HFFc6 (cell line): ENCODE data around the gene KRTAP10-9. TPM values are rescaled to one million over a fixed set of nuclear protein-coding genes. Genes with fewer than 3 reads are reported as not detected.

Experiments used
- DNase-seq: peaks from one replicate; pipeline ENCODE4 v3.0.0-alpha.2; 2018
- H3K27ac Mint-ChIP-seq: 2 replicates; pipeline ENCODE4 v1.8.0; 2020; ENCODE audit warnings: mild to moderate bottlenecking, mixed read lengths
- H3K27me3 Mint-ChIP-seq: 2 replicates; pipeline ENCODE4 v1.8.0; 2021; ENCODE audit warnings: mild to moderate bottlenecking, moderate library complexity, mixed read lengths; ENCODE audit not compliant: insufficient read depth
- H3K36me3 Mint-ChIP-seq: 2 replicates; pipeline ENCODE4 v1.8.0; 2021; ENCODE audit warnings: low read depth, mixed read lengths
- H3K4me1 Mint-ChIP-seq: 2 replicates; pipeline ENCODE4 v1.8.0; 2020; ENCODE audit warnings: low read depth, mixed read lengths
- H3K4me3 Mint-ChIP-seq: 2 replicates; pipeline ENCODE4 v1.8.0; 2020; ENCODE audit warnings: mild to moderate bottlenecking, moderate library complexity, mixed read lengths
- H3K9me3 Mint-ChIP-seq: 2 replicates; pipeline ENCODE4 v1.8.0; 2020; ENCODE audit warnings: mild to moderate bottlenecking, mixed read lengths
- total RNA-seq, 6 experiments: library from RNA; stranded (reverse); fragmentation: NEBNext Ultra II Directional; extraction: Animal tissue kit (Norgen Biotek cat#: 25700); gene quantifications; 2 replicates in 1 of 6; 3 replicates in 5 of 6; pipeline ENCODE4 v1.2.3, GENCODE V29; 2021
- TF ChIP-seq, protein P1 (sequence below): fragments of 200-600 bp; sonication (generic); IDR thresholded peaks from 2 replicates; pipeline ENCODE4 v1.5.0; 2021; ENCODE audit warnings: antibody characterized with exemption, mild to moderate bottlenecking

KRTAP10-9 gene
- total RNA-seq, 6 experiments from 2014 or later: not detected

DNA sequence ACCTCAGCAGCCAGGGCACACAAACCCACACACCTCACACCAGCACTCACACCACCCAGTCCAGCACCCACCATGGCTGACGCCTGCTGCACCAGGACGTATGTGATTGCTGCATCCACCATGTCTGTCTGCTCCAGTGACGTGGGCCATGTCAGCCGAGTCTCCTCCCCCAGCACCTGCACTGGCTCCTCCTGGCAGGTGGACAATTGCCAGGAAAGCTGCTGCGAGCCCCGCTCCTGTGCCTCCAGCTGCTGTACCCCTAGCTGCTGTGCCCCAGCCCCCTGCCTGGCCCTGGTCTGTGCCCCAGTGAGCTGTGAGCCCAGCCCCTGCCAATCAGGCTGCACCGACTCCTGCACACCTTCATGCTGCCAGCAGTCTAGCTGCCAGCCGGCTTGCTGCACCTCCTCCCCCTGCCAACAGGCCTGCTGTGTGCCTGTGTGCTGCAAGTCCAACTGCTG lies 14.8 kb upstream of the KRTAP10-9 start, which contains the start of gene KRTAP10-8:
Gene KRTAP10-8 (plus strand): TSS at position 51 of the 458 bp plus-strand sequence. CDS start 22 bp downstream, at position 73.
- no peaks in the 10 kb centered on the region for H3K4me1 Mint-ChIP-seq
- no peak within 1 kb of the TSS for H3K27ac Mint-ChIP-seq
- H3K36me3 Mint-ChIP-seq: peaks cover 6% of the 10 kb centered on the region
- peaks cover 60% of the 10 kb centered on the region for H3K9me3 Mint-ChIP-seq
- no peak for DNase-seq
- TF ChIP-seq, protein P1, sequence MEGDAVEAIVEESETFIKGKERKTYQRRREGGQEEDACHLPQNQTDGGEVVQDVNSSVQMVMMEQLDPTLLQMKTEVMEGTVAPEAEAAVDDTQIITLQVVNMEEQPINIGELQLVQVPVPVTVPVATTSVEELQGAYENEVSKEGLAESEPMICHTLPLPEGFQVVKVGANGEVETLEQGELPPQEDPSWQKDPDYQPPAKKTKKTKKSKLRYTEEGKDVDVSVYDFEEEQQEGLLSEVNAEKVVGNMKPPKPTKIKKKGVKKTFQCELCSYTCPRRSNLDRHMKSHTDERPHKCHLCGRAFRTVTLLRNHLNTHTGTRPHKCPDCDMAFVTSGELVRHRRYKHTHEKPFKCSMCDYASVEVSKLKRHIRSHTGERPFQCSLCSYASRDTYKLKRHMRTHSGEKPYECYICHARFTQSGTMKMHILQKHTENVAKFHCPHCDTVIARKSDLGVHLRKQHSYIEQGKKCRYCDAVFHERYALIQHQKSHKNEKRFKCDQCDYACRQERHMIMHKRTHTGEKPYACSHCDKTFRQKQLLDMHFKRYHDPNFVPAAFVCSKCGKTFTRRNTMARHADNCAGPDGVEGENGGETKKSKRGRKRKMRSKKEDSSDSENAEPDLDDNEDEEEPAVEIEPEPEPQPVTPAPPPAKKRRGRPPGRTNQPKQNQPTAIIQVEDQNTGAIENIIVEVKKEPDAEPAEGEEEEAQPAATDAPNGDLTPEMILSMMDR: no peak
- no peaks in the 10 kb centered on the region; the same call in 1 of the 2 replicates for H3K27me3 Mint-ChIP-seq
- no peak within 1 kb of the TSS for H3K4me3 Mint-ChIP-seq

DNA sequence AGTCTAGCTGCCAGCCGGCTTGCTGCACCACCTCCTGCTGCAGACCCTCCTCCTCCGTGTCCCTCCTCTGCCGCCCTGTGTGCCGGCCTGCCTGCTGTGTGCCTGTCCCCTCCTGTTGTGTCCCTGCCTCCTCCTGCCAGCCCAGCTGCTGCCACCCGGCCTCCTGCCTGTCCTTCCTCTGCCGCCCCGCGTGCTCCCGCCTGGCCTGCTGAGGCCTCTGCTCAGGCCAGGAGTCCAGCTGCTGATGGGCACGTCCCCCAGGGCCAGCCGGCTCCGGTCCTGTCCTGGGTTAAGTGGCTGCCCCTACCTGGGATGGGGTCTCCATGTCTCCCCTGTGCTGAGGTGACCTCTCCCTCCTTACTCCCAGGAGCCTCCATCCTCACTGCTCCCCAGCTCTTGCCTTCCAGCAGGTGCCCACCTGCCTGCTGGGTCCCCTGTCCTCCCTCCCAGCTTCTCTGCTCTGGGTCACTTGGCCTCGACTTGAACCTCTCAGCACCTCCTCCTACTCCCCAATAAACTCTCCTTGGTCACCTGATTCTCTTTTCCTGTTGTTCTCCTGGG lies 14.1 kb upstream of the KRTAP10-9 start:
- H3K4me3 Mint-ChIP-seq: no peak overlapping the region
- H3K4me1 Mint-ChIP-seq: no peaks in the 10 kb centered on the region
- DNase-seq: no peak
- H3K27me3 Mint-ChIP-seq: no peaks in the 10 kb centered on the region; the same call in 1 of the 2 replicates
- H3K9me3 Mint-ChIP-seq: peaks cover 53% of the 10 kb centered on the region
- H3K27ac Mint-ChIP-seq: no peak overlapping the region
- peaks cover 6% of the 10 kb centered on the region for H3K36me3 Mint-ChIP-seq
- TF ChIP-seq, protein P1: no peak

DNA sequence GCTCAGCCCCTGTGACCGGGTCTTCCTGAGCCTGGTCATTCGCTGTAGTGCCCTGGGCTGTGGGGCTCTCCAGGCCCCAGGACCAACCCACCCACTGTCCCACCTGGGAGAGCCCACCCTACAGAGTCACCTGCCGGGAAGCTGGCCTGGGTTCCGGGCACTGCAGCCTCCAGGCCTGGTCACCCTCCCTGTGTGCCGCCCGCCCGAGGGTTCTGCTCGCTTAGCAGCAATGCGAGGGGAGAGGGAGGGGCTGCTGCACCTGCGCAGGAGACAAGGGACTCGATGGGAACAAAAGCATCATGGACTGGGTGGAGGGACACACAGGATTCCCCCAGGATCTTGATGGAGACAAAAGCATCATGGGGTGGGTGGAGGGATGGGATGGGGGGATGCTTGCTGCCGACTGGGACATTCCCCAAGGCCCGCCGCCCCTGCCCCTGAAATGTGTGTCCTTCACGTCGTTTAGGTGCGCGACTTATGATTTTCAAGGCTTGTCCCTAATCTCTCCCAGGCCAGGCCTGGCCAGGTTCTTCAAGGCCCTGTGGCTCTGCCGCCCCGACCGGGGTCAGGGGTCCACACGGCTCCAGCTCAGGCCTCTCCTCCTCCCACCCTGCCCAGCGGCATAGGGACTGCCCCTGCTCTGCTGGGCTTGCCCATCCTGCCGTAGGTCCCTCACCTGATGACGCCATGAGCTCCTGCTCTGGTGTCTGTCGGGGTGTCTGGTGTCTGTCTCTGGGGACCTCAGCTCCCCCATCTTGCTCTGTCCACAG lies 13.3 kb upstream of the KRTAP10-9 start:
- no peak overlapping the region for H3K4me3 Mint-ChIP-seq
- H3K36me3 Mint-ChIP-seq: peaks cover 6% of the 10 kb centered on the region
- peaks cover 56% of the 10 kb centered on the region for H3K9me3 Mint-ChIP-seq
- no peaks in the 10 kb centered on the region for H3K4me1 Mint-ChIP-seq
- no peak for DNase-seq
- no peaks in the 10 kb centered on the region; the same call in 1 of the 2 replicates for H3K27me3 Mint-ChIP-seq
- TF ChIP-seq, protein P1: no peak
- no peak overlapping the region for H3K27ac Mint-ChIP-seq

DNA sequence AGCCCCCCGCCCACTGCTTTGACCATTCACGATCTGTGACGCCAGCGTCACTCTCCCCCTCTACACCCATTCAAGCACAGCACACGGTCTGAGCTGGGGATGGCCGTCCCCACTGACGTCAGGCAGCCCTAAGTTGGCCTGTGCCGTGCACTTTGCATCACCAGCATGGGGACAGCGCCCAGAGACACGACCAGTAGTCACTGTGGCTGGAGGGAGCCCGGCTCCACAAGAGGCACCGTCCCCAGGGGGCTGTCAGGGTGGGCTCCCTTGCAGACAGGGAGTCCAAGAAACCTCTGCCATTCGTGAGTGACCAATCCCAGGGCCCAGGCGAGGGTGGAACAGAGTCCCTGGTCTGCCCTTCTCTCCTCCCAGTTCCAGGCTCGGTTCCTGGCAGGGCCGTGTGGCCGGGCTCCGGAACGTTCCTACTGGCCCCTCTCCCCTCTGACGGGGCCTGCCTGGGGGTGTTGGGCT lies 12.7 kb upstream of the KRTAP10-9 start:
- Mint-ChIP-seq H3K4me3 (no peak overlapping the region), H3K27ac (no peak overlapping the region), H3K4me1 (no peaks in the 10 kb centered on the region), H3K36me3 (peaks cover 6% of the 10 kb centered on the region), H3K9me3 (peaks cover 54% of the 10 kb centered on the region), H3K27me3 (no peaks in the 10 kb centered on the region; the same call in 1 of the 2 replicates)
- TF ChIP-seq, protein P1: no peak
- DNase-seq: no peak

DNA sequence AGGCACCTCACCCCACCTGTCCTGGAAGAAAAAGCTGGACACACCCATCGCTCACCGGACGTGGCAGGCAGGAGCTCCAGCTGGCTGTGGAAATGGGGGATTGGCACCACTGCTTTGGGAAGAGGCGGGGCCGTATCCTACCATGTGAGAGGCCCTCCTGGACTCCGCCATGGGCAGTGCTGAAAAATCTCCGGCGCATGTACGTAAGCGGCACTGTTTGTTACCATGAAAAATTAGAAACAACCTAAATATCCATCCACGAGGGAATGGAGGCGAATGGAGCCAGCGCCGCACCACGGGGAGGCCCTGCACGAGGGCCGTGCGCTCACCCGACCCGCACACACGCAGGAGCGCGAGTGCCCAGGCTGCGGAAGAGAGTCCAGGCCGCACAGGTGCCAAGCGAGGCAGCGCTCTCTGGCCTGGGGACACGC lies 11.9 kb upstream of the KRTAP10-9 start:
- Mint-ChIP-seq H3K27me3 (no peaks in the 10 kb centered on the region; the same call in 1 of the 2 replicates), H3K27ac (no peak overlapping the region), H3K4me3 (no peak overlapping the region), H3K9me3 (peaks cover 54% of the 10 kb centered on the region), H3K36me3 (peaks cover 6% of the 10 kb centered on the region), H3K4me1 (no peaks in the 10 kb centered on the region)
- no peak for DNase-seq
- TF ChIP-seq, protein P1: no peak
